DMS 273 (cell line): ENCODE measurements around the gene TRIOBP.

Experiments
- DNase-seq: peaks from one replicate; lab custom pipeline; 2025; ENCODE audit not compliant: unreplicated experiment; lab: John Stamatoyannopoulos, UW

The TRIOBP gene

DNA sequence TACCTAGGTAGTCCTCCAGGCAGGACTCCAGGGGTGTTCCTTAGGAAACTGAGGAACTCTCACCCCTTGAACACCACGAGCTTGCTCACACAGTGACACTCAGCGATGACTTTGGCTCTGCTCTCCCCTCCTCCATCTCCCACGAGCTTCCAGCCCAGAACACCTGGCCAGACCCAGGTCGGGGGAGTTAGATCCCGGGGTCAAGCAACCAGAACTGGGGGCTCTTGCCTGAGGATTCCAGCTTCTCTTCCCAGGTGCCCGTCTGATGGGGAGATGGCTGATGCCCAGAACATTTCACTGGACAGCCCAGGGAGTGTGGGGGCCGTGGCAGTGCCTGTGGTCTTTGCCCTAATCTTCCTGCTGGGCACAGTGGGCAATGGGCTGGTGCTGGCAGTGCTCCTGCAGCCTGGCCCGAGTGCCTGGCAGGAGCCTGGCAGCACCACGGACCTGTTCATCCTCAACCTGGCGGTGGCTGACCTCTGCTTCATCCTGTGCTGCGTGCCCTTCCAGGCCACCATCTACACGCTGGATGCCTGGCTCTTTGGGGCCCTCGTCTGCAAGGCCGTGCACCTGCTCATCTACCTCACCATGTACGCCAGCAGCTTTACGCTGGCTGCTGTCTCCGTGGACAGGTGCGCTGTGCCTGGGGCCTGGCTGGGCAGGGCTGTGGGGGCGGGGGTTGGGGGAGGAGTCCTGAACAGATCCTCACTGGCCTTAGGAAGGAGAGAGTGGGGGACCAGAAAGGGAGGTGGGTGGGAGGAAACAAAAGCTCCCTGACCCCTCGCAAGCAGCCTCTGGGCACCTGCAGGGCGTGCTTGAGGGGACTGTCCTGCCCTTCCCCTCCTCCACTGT lies 126.5 kb downstream of the TRIOBP start, which contains the start of gene GALR3:
Gene GALR3 (plus strand): TSS at position 249 of the 852 bp plus-strand sequence. CDS start 25 bp downstream, at position 274.
- no peak for DNase-seq

DNA sequence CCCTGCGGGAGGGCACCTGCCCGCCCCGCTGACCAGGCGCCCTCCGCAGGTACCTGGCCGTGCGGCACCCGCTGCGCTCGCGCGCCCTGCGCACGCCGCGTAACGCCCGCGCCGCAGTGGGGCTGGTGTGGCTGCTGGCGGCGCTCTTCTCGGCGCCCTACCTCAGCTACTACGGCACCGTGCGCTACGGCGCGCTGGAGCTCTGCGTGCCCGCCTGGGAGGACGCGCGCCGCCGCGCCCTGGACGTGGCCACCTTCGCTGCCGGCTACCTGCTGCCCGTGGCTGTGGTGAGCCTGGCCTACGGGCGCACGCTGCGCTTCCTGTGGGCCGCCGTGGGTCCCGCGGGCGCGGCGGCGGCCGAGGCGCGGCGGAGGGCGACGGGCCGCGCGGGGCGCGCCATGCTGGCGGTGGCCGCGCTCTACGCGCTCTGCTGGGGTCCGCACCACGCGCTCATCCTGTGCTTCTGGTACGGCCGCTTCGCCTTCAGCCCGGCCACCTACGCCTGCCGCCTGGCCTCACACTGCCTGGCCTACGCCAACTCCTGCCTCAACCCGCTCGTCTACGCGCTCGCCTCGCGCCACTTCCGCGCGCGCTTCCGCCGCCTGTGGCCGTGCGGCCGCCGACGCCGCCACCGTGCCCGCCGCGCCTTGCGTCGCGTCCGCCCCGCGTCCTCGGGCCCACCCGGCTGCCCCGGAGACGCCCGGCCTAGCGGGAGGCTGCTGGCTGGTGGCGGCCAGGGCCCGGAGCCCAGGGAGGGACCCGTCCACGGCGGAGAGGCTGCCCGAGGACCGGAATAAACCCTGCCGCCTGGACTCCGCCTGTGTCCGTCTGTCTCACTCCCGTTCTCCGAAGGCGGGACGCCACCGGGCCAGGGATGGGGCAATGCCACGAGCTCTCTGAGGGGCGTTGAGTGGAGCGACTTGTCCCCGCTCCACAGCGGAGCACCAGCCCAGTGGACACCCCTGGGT lies 128.1 kb downstream of the TRIOBP start:
- DNase-seq, result no peak
